H9 (cell line): ENCODE measurements around the gene ARGFX. TPM values are rescaled to one million over a fixed set of nuclear protein-coding genes. Genes with fewer than 3 reads are reported as not detected.
A peak's percentile ranks its signal among the peaks of the same experiment; 100 is the strongest.

Experiments used
- DNase-seq: peaks from one replicate; pipeline ENCODE4 v3.0.0-alpha.2; 2017
- H2AFZ ChIP-seq: one replicate; pipeline ENCODE4 v1.6.1; 2013; ENCODE audit warnings: mild to moderate bottlenecking, low read length, control low read depth, moderate library complexity
- H2AK5ac ChIP-seq: 2 replicates; pipeline ENCODE4 v1.6.1; 2013; ENCODE audit warnings: low read length, control low read depth, mixed read lengths; ENCODE audit not compliant: insufficient read length
- H2BK120ac ChIP-seq: one replicate; pipeline ENCODE4 v1.6.1; 2013; ENCODE audit warnings: low read depth, mild to moderate bottlenecking, low read length, control low read depth, inconsistent platforms; ENCODE audit not compliant: poor library complexity, severe bottlenecking
- H2BK12ac ChIP-seq: 2 replicates; pipeline ENCODE4 v1.6.1; 2013; ENCODE audit warnings: low read length, control low read depth, mixed read lengths, low read depth; ENCODE audit not compliant: insufficient read length
- H2BK15ac ChIP-seq: 2 replicates; pipeline ENCODE4 v1.6.1; 2013; ENCODE audit warnings: low read depth, low read length, control low read depth
- H2BK20ac ChIP-seq: one replicate; pipeline ENCODE4 v1.6.1; 2013; ENCODE audit warnings: low read depth, mild to moderate bottlenecking, low read length, control low read depth, inconsistent platforms; ENCODE audit not compliant: poor library complexity, severe bottlenecking
- H2BK5ac ChIP-seq: 2 replicates; pipeline ENCODE4 v1.6.1; 2013; ENCODE audit warnings: low read length, control low read depth, mixed read lengths; ENCODE audit not compliant: insufficient read length
- H3K14ac ChIP-seq: 2 replicates; pipeline ENCODE4 v1.6.1; 2013; ENCODE audit warnings: low read length, control low read depth; ENCODE audit not compliant: insufficient read depth
- H3K18ac ChIP-seq: 2 replicates; pipeline ENCODE4 v1.6.1; 2013; ENCODE audit warnings: low read depth, mild to moderate bottlenecking, mixed read lengths, low read length, control low read depth; ENCODE audit not compliant: insufficient read length
- H3K23ac ChIP-seq: 2 replicates; pipeline ENCODE4 v1.6.1; 2013; ENCODE audit warnings: low read length, control low read depth, mixed read lengths, low read depth; ENCODE audit not compliant: insufficient read length
- H3K23me2 ChIP-seq: 2 replicates; pipeline ENCODE4 v1.6.1; 2013; ENCODE audit warnings: low read depth, mild to moderate bottlenecking, mixed read lengths, low read length, control low read depth; ENCODE audit not compliant: insufficient read length, poor library complexity, severe bottlenecking
- H3K27ac ChIP-seq: 2 replicates; pipeline ENCODE4 v1.5.1; 2013; ENCODE audit warnings: low read length, control low read depth, mixed read lengths, low read depth; ENCODE audit not compliant: insufficient read length
- H3K27me3 ChIP-seq: 2 replicates; pipeline ENCODE4 v1.6.1; 2013; ENCODE audit warnings: low read length, control low read depth, inconsistent platforms; ENCODE audit not compliant: insufficient read depth
- H3K4ac ChIP-seq: 2 replicates; pipeline ENCODE4 v1.6.1; 2013; ENCODE audit warnings: low read depth, mild to moderate bottlenecking, control low read depth, inconsistent platforms, low read length, moderate library complexity
- H3K4me1 ChIP-seq: 2 replicates; pipeline ENCODE4 v1.6.1; 2013; ENCODE audit warnings: low read length, control low read depth, inconsistent platforms; ENCODE audit not compliant: insufficient read depth
- H3K4me2 ChIP-seq: 2 replicates; pipeline ENCODE4 v1.6.1; 2013; ENCODE audit warnings: low read length, control low read depth, mixed read lengths; ENCODE audit not compliant: insufficient read length, insufficient read depth
- H3K56ac ChIP-seq: 2 replicates; pipeline ENCODE4 v1.6.1; 2013; ENCODE audit warnings: low read depth, mild to moderate bottlenecking, mixed read lengths, low read length, control low read depth; ENCODE audit not compliant: insufficient read length
- H3K79me1 ChIP-seq: 2 replicates; pipeline ENCODE4 v1.6.1; 2013; ENCODE audit warnings: low read depth, mild to moderate bottlenecking, moderate library complexity, low read length, control low read depth, inconsistent platforms; ENCODE audit not compliant: insufficient read depth, poor library complexity, severe bottlenecking
- H3K79me2 ChIP-seq: 2 replicates; pipeline ENCODE4 v1.6.1; 2013; ENCODE audit warnings: low read length, control low read depth, inconsistent platforms; ENCODE audit not compliant: insufficient read depth
- H3K9ac ChIP-seq: 2 replicates; pipeline ENCODE4 v1.6.1; 2013; ENCODE audit warnings: low read length, control low read depth, mixed read lengths; ENCODE audit not compliant: insufficient read length; ENCODE audit errors: extremely low read depth
- H3K9me3 ChIP-seq: one replicate; pipeline ENCODE4 v1.6.1; 2013; ENCODE audit warnings: low read depth, low read length, inconsistent platforms; ENCODE audit not compliant: control insufficient read depth
- H3T11ph ChIP-seq: one replicate; pipeline ENCODE4 v1.6.1; 2013; ENCODE audit warnings: mild to moderate bottlenecking, low read length, control low read depth, inconsistent platforms
- H4K20me1 ChIP-seq: one replicate; pipeline ENCODE4 v1.6.1; 2013; ENCODE audit not compliant: control insufficient read depth, insufficient read length, insufficient read depth
- H4K5ac ChIP-seq: 2 replicates; pipeline ENCODE4 v1.6.1; 2013; ENCODE audit warnings: low read depth, mild to moderate bottlenecking, mixed read lengths, low read length, control low read depth; ENCODE audit not compliant: insufficient read length
- H4K8ac ChIP-seq: replicated peaks from 2 replicates; pipeline ENCODE4 v1.6.1; 2013; ENCODE audit warnings: low read length, control low read depth, mixed read lengths, low read depth; ENCODE audit not compliant: insufficient read length
- H4K91ac ChIP-seq: 2 replicates; pipeline ENCODE4 v1.6.1; 2013; ENCODE audit warnings: low read depth, mild to moderate bottlenecking, moderate library complexity, mixed read lengths, low read length, control low read depth; ENCODE audit not compliant: insufficient read length
- H3K27ac Mint-ChIP-seq, 3 experiments: 2 replicates in 2 of 3; 3 replicates in 1 of 3; pipeline ENCODE4 v1.8.0; 2020 to 2021; ENCODE audit warnings: mixed read lengths in 3 of 3, mild to moderate bottlenecking in 1 of 3, moderate library complexity in 1 of 3
- H3K27me3 Mint-ChIP-seq: 2 replicates; pipeline ENCODE4 v1.8.0; 2021; ENCODE audit warnings: low read depth, mild to moderate bottlenecking, moderate library complexity, mixed read lengths
- H3K36me3 Mint-ChIP-seq, 3 experiments: 2 replicates in 2 of 3; 3 replicates in 1 of 3; pipeline ENCODE4 v1.8.0; 2020 to 2021; ENCODE audit warnings: low read depth in 3 of 3, mixed read lengths in 3 of 3; ENCODE audit not compliant: insufficient read depth in 1 of 3
- H3K4me1 Mint-ChIP-seq, 2 experiments: 2 replicates each; pipeline ENCODE4 v1.8.0; 2020; ENCODE audit warnings: mixed read lengths in 2 of 2
- H3K4me3 Mint-ChIP-seq, 2 experiments: 2 replicates in 1 of 2; 3 replicates in 1 of 2; pipeline ENCODE4 v1.8.0; 2020 to 2021; ENCODE audit warnings: mild to moderate bottlenecking in 2 of 2, mixed read lengths in 2 of 2, moderate library complexity in 1 of 2
- H3K9me3 Mint-ChIP-seq, 2 experiments: 2 replicates in 1 of 2; 3 replicates in 1 of 2; pipeline ENCODE4 v1.8.0; 2020; ENCODE audit warnings: mild to moderate bottlenecking in 2 of 2, mixed read lengths in 2 of 2, moderate library complexity in 1 of 2
- CTCF ChIP-seq: fragments of 200-600 bp; sonication (generic); conservative IDR thresholded peaks from 3 replicates; pipeline ENCODE4 v1.8.0; 2021; ENCODE audit warnings: antibody characterized with exemption, mild to moderate bottlenecking
- total RNA-seq: library from RNA; stranded (reverse); gene quantifications from 2 replicates; pipeline ENCODE4 v1.2.1, GENCODE V29; 2021

Gene ARGFX
- total RNA-seq, 1 experiment from 2014 or later = not detected

- no peak overlapping the region for H4K91ac ChIP-seq
- no peak overlapping the region for H3K56ac ChIP-seq
- no peak overlapping the region for H3T11ph ChIP-seq
- H3K4me2 ChIP-seq = no peak overlapping the region
- H4K8ac ChIP-seq = no peak overlapping the region
- no peak overlapping the region for H2AK5ac ChIP-seq
- Mint-ChIP-seq H3K27me3 (no peaks in the 10 kb centered on the region), H3K4me3 (no peak overlapping the region), H3K9me3 (no peaks in the 10 kb centered on the region; a peak in 1 of 5 replicates), H3K4me1 (peaks cover 8 to 9% of the 10 kb centered on the region in 2 experiments), H3K36me3 (no peaks in the 10 kb centered on the region), H3K27ac (peak overlapping the region; percentile 4 to 41 (median 31); a peak in 4 of 7 replicates)
- no peak overlapping the region for H2BK120ac ChIP-seq
- no peak overlapping the region for H2BK5ac ChIP-seq
- H3K27me3 ChIP-seq = no peaks in the 10 kb centered on the region
- H3K79me1 ChIP-seq = no peaks in the 10 kb centered on the region
- no peak overlapping the region for H2BK12ac ChIP-seq
- no peak overlapping the region for H2AFZ ChIP-seq
- H3K9ac ChIP-seq = no peak overlapping the region
- H3K9me3 ChIP-seq = no peaks in the 10 kb centered on the region
- H4K5ac ChIP-seq = no peak overlapping the region
- H3K79me2 ChIP-seq = no peaks in the 10 kb centered on the region
- no peak for DNase-seq
- no peak overlapping the region for H3K4ac ChIP-seq
- H3K4me1 ChIP-seq = no peaks in the 10 kb centered on the region; the same call in 1 of the 2 replicates
- H3K14ac ChIP-seq = no peak overlapping the region
- H2BK20ac ChIP-seq = no peak overlapping the region
- H3K23ac ChIP-seq = no peak overlapping the region
- H4K20me1 ChIP-seq = no peaks in the 10 kb centered on the region
- H3K27ac ChIP-seq = no peak overlapping the region
- H3K18ac ChIP-seq = no peak overlapping the region
- no peak for TF ChIP-seq CTCF
- H3K23me2 ChIP-seq = no peaks in the 10 kb centered on the region
- H2BK15ac ChIP-seq = no peak overlapping the region
These were observed 5.6 kb upstream of the ARGFX start for GRCh38 chr3:121562148-121562547.
